GM12892 (cell line): ENCODE data around the gene KIF26A.

Experiments
- POLR2A ChIP-seq: IDR thresholded peaks from 2 replicates; pipeline ENCODE4 v1.6.1; 2011; ENCODE audit warnings: low read depth, low read length, control low read depth
- POLR2AphosphoS5 ChIP-seq: IDR thresholded peaks from 2 replicates; pipeline ENCODE4 v1.6.1; 2011; ENCODE audit warnings: low read depth, low read length, control low read depth
- TAF1 ChIP-seq: IDR thresholded peaks from 2 replicates; pipeline ENCODE4 v1.6.1; 2011; ENCODE audit warnings: low read depth, mild to moderate bottlenecking, control low read depth, low read length, borderline replicate concordance

- no peak for TF ChIP-seq POLR2A
- TF ChIP-seq POLR2AphosphoS5: no peak
- no peak for TF ChIP-seq TAF1
Observed at GRCh38 chr14:104092931-104093365, 45.4 kb upstream of the KIF26A start.
